Uterus (tissue), 4 donors: ENCODE measurements around the gene BLMH. TPM values are rescaled to one million over a fixed set of nuclear protein-coding genes. Genes with fewer than 3 reads are reported as not detected.

Experiments
- DNase-seq, 2 donors: peaks; one replicate each; pipeline ENCODE4 v3.0.0-alpha.2; 2019 to 2020
- H3K27ac ChIP-seq, 2 donors: fragments of 200-600 bp; sonication (generic); 1 replicate in 1 of 2; 2 replicates in 1 of 2; pipeline ENCODE4 v1.5.1; 2016 to 2018
- H3K27me3 ChIP-seq, 2 donors: fragments of 200-600 bp; sonication (generic); one replicate each; pipeline ENCODE4 v1.5.1; 2018 to 2019; ENCODE audit warnings: control low read depth in 1 of 2
- H3K36me3 ChIP-seq, 2 donors: fragments of 200-600 bp; sonication (generic); one replicate each; pipeline ENCODE4 v1.5.1; 2019; ENCODE audit warnings: control low read depth in 1 of 2
- H3K4me1 ChIP-seq, 2 donors: fragments of 200-600 bp; sonication (generic); one replicate each; pipeline ENCODE4 v1.5.1; 2018 to 2019; ENCODE audit warnings: control low read depth in 1 of 2
- H3K4me3 ChIP-seq, 2 donors: fragments of 200-600 bp; sonication (generic); 1 replicate in 1 of 2; 2 replicates in 1 of 2; pipeline ENCODE4 v1.5.1; 2018 to 2019; ENCODE audit warnings: mild to moderate bottlenecking in 1 of 2
- H3K9me3 ChIP-seq, 2 donors: fragments of 200-600 bp; sonication (generic); one replicate each; pipeline ENCODE4 v1.5.1; 2019; ENCODE audit warnings: control low read depth in 1 of 2
- CTCF ChIP-seq, 4 experiments: fragments of 200-600 bp in 2 of 4; fragments of 450-650 bp in 2 of 4; sonication (generic) in 2 of 4; IDR thresholded peaks; one replicate each; pipeline ENCODE4 v1.5.1; 2016 to 2019; ENCODE audit warnings: antibody characterized with exemption in 4 of 4, mild to moderate bottlenecking in 2 of 4, moderate library complexity in 1 of 4
- POLR2A ChIP-seq, 2 donors: fragments of 450-650 bp; IDR thresholded peaks; one replicate each; pipeline ENCODE4 v1.6.1; 2016; ENCODE audit warnings: antibody characterized with exemption in 2 of 2, mild to moderate bottlenecking in 1 of 2, moderate library complexity in 1 of 2
- intact Hi-C: fragments of 100-400 bp; cut with DNase I; formaldehyde crosslinking; loops from one replicate; pipeline ENCODE4 v1.15.1; 2023; ENCODE audit warnings: low total_unique reads
- total RNA-seq, 4 donors: library from RNA; depleted of rRNA in 3 of 4; stranded (reverse); fragments of >200 nt in 3 of 4; gene quantifications; one replicate each; pipeline versions ENCODE4 v1.1.0 to v1.2.4, GENCODE V29; 2014 to 2023
- donor health status: DM: yes; HTN: yes; CAD: no.

BLMH gene
- total RNA-seq, 4 donors from 2014 or later, result 13.6 to 68.8 (median 33.3) TPM

- intact Hi-C loops, result no loop called here
- no peaks in the 10 kb centered on the region for H3K4me1 ChIP-seq
- no peak overlapping the region for H3K27ac ChIP-seq
- no peak for DNase-seq
- H3K27me3 ChIP-seq, result no peaks in the 10 kb centered on the region
- no peak overlapping the region for H3K4me3 ChIP-seq
- H3K36me3 ChIP-seq, result no peaks in the 10 kb centered on the region
- TF ChIP-seq CTCF (IDR thresholded peaks at IDR 0.05) (no peak), POLR2A (IDR thresholded peaks at IDR 0.05) (no peak)
- no peaks in the 10 kb centered on the region for H3K9me3 ChIP-seq
These were observed 71.9 kb downstream of the BLMH start for GRCh38 chr17:30219833-30220232.

- intact Hi-C loops, result no loop called here
These were observed 72.4 kb downstream of the BLMH start for GRCh38 chr17:30219315-30219714.

GRCh38 chr17:30218799-30219198, 72.9 kb downstream of the BLMH start:
- intact Hi-C loops, result no loop called here
- no peaks in the 10 kb centered on the region for H3K27me3 ChIP-seq
- H3K4me3 ChIP-seq, result no peak overlapping the region
- H3K9me3 ChIP-seq, result no peaks in the 10 kb centered on the region
- H3K4me1 ChIP-seq, result no peaks in the 10 kb centered on the region
- H3K36me3 ChIP-seq, result no peaks in the 10 kb centered on the region
- DNase-seq, result no peak
- TF ChIP-seq CTCF (IDR thresholded peaks at IDR 0.05), result no peak
- H3K27ac ChIP-seq, result no peak overlapping the region

More at GRCh38 chr17:30219315-30219714, 72.4 kb downstream of the BLMH start:
- Histone ChIP-seq H3K9me3 (no peaks in the 10 kb centered on the region), H3K36me3 (no peaks in the 10 kb centered on the region), H3K27ac (no peak overlapping the region), H3K4me3 (no peak overlapping the region), H3K27me3 (no peaks in the 10 kb centered on the region), H3K4me1 (no peaks in the 10 kb centered on the region)
- DNase-seq, result no peak
- TF ChIP-seq CTCF (IDR thresholded peaks at IDR 0.05), result no peak
- no peak for TF ChIP-seq POLR2A (IDR thresholded peaks at IDR 0.05)

- TF ChIP-seq CTCF (IDR thresholded peaks at IDR 0.05) (no peak), POLR2A (IDR thresholded peaks at IDR 0.05) (no peak)
- Histone ChIP-seq H3K27me3 (no peaks in the 10 kb centered on the region), H3K9me3 (no peaks in the 10 kb centered on the region), H3K4me3 (no peak overlapping the region), H3K4me1 (no peaks in the 10 kb centered on the region), H3K27ac (no peak overlapping the region), H3K36me3 (no peaks in the 10 kb centered on the region)
- no peak for DNase-seq
- intact Hi-C loops, result no loop called here
These were observed 73.9 kb downstream of the BLMH start for GRCh38 chr17:30217746-30218245.

- intact Hi-C loops, result no loop called here
- DNase-seq, result no peak
- no peak overlapping the region for H3K27ac ChIP-seq
- no peaks in the 10 kb centered on the region for H3K36me3 ChIP-seq
- no peaks in the 10 kb centered on the region for H3K9me3 ChIP-seq
- no peak for TF ChIP-seq CTCF (IDR thresholded peaks at IDR 0.05)
- TF ChIP-seq POLR2A (IDR thresholded peaks at IDR 0.05), result no peak
- H3K27me3 ChIP-seq, result no peaks in the 10 kb centered on the region
- H3K4me1 ChIP-seq, result no peaks in the 10 kb centered on the region
- H3K4me3 ChIP-seq, result no peak overlapping the region
These were observed 74.7 kb downstream of the BLMH start for GRCh38 chr17:30217054-30217453.
